Thoracic aorta (tissue), 2 donors: Measurements from ENCODE around the gene CCDC83. TPM values are rescaled to one million over a fixed set of nuclear protein-coding genes. Genes with fewer than 3 reads are reported as not detected.

Experiments used
- ATAC-seq: fragments of 150-250 bp; one replicate; pipeline ENCODE4 v1.8.0; 2017; ENCODE audit warnings: low read depth; ENCODE audit not compliant: insufficient number of reproducible peaks, low FRiP score
- DNase-seq: peaks from one replicate; pipeline ENCODE4 v3.0.0-alpha.2; 2020; ENCODE audit warnings: low spot score
- H3K27ac ChIP-seq, 2 donors: fragments of 200-600 bp; sonication (generic); 1 replicate in 1 of 2; 2 replicates in 1 of 2; pipeline ENCODE4 v1.5.1; 2016; ENCODE audit warnings: mild to moderate bottlenecking in 2 of 2, moderate library complexity in 2 of 2
- H3K27me3 ChIP-seq: fragments of 200-600 bp; sonication (generic); replicated peaks from 2 replicates; pipeline ENCODE4 v1.6.0; 2016; ENCODE audit warnings: mild to moderate bottlenecking; ENCODE audit not compliant: insufficient read depth
- H3K36me3 ChIP-seq: fragments of 200-600 bp; sonication (generic); one replicate; pipeline ENCODE4 v1.5.1; 2016
- H3K4me1 ChIP-seq, 2 donors: fragments of 200-600 bp; sonication (generic); 1 replicate in 1 of 2; 2 replicates in 1 of 2; pipeline versions ENCODE4 v1.5.1 to v1.6.0; 2016; ENCODE audit warnings: low read depth in 2 of 2, mild to moderate bottlenecking in 1 of 2; ENCODE audit not compliant: control insufficient read depth in 1 of 2
- H3K4me3 ChIP-seq: fragments of 200-600 bp; sonication (generic); 2 replicates; pipeline ENCODE4 v1.5.1; 2016; ENCODE audit warnings: mild to moderate bottlenecking
- H3K9me3 ChIP-seq: fragments of 200-600 bp; sonication (generic); 2 replicates; pipeline ENCODE4 v1.5.1; 2016
- CTCF ChIP-seq: fragments of 200-600 bp; sonication (generic); IDR thresholded peaks from one replicate; pipeline ENCODE4 v1.5.1; 2019; ENCODE audit warnings: antibody characterized with exemption
- total RNA-seq, 2 donors: library from RNA; depleted of rRNA; stranded (reverse); fragments of >200 nt; gene quantifications; one replicate each; pipeline versions ENCODE4 v1.1.0 to v1.2.3, GENCODE V29; 2016

CCDC83 gene
- total RNA-seq, 2 donors from 2014 or later = not detected

- DNase-seq (no peak), ATAC-seq (no peak)
- Histone ChIP-seq H3K9me3 (no peaks in the 10 kb centered on the region), H3K27ac (no peak overlapping the region), H3K27me3 (no peaks in the 10 kb centered on the region), H3K36me3 (no peaks in the 10 kb centered on the region), H3K4me1 (peaks cover 7 to 8% of the 10 kb centered on the region in 2 donors), H3K4me3 (no peak overlapping the region)
- no peak for TF ChIP-seq CTCF
Measured at GRCh38 chr11:85815186-85815931, 39.8 kb upstream of the CCDC83 start.

- TF ChIP-seq CTCF = no peak
- no peak for ATAC-seq
Measured at GRCh38 chr11:85819441-85819840, 35.7 kb upstream of the CCDC83 start.

GRCh38 chr11:85821636-85822035 lies 33.5 kb upstream of the CCDC83 start:
- TF ChIP-seq CTCF = no peak
- no peak for ATAC-seq
- Histone ChIP-seq H3K9me3 (no peaks in the 10 kb centered on the region), H3K36me3 (no peaks in the 10 kb centered on the region), H3K4me1 (peaks cover 0 to 11% of the 10 kb centered on the region in 2 donors), H3K4me3 (no peak overlapping the region), H3K27me3 (no peaks in the 10 kb centered on the region), H3K27ac (no peak overlapping the region)
- DNase-seq = no peak

More at GRCh38 chr11:85819441-85819840, 35.7 kb upstream of the CCDC83 start:
- Histone ChIP-seq H3K4me1 (no peaks in the 10 kb centered on the region), H3K36me3 (no peaks in the 10 kb centered on the region), H3K27ac (no peak overlapping the region), H3K27me3 (no peaks in the 10 kb centered on the region), H3K9me3 (no peaks in the 10 kb centered on the region), H3K4me3 (no peak overlapping the region)
- no peak for DNase-seq

GRCh38 chr11:85822814-85823213 lies 32.4 kb upstream of the CCDC83 start:
- DNase-seq (no peak), ATAC-seq (no peak)
- Histone ChIP-seq H3K27me3 (no peaks in the 10 kb centered on the region), H3K9me3 (no peaks in the 10 kb centered on the region), H3K4me1 (peaks cover 7 to 22% of the 10 kb centered on the region in 2 donors), H3K27ac (no peak overlapping the region), H3K36me3 (no peaks in the 10 kb centered on the region), H3K4me3 (no peak overlapping the region)
- TF ChIP-seq CTCF = no peak

- peaks cover 7 to 30% of the 10 kb centered on the region in 2 donors for H3K4me1 ChIP-seq
- no peak for ATAC-seq
- no peak for DNase-seq
- TF ChIP-seq CTCF = no peak
- no peaks in the 10 kb centered on the region for H3K36me3 ChIP-seq
- no peaks in the 10 kb centered on the region for H3K27me3 ChIP-seq
- no peak overlapping the region for H3K27ac ChIP-seq
- no peak overlapping the region for H3K4me3 ChIP-seq
- H3K9me3 ChIP-seq = no peaks in the 10 kb centered on the region
Measured at GRCh38 chr11:85823816-85824215, 31.4 kb upstream of the CCDC83 start.
